ENCODE data around the gene AK3. TPM values are rescaled to one million over a fixed set of nuclear protein-coding genes. Genes with fewer than 3 reads are reported as not detected.

Gene AK3
- total and polyA plus RNA-seq, 2 donors (not counting 3 experiments of a cell fraction or from before 2014, with no cell fraction given): 20.6 to 42.3 TPM

- Histone ChIP-seq H3K36me3 (ENCODE audit: control insufficient read depth in 2 of 2, extremely low read depth in 1 of 2, insufficient read depth in 2 of 2, low read length in 2 of 2) (no peaks in the 10 kb centered on the region), H3K27ac (ENCODE audit: insufficient read depth, low read depth, low read length) (no peak overlapping the region), H3K9ac (replicated peaks; ENCODE audit: extremely low read depth, insufficient read depth, low read length) (no peak overlapping the region), H3K9me3 (replicated peaks; ENCODE audit: control insufficient read depth, insufficient read depth, low read length) (no peaks in the 10 kb centered on the region), H3K4me2 (ENCODE audit: insufficient read depth, low read length) (no peak overlapping the region), H3K9me1 (replicated peaks; ENCODE audit: control insufficient read depth, extremely low read depth, insufficient read depth, low read length) (no peaks in the 10 kb centered on the region), H3K79me2 (ENCODE audit: control insufficient read depth, insufficient read depth, low read length) (peaks cover 20% of the 10 kb centered on the region), H2AFZ (ENCODE audit: low read depth, low read length) (no peak overlapping the region), H3K4me1 (ENCODE audit: control insufficient read depth, extremely low read depth, insufficient read depth, low read length) (peaks cover 10% of the 10 kb centered on the region), H3K27me3 (ENCODE audit: control insufficient read depth in 2 of 2, insufficient read depth in 2 of 2, low read length in 2 of 2) (no peaks in the 10 kb centered on the region), H4K20me1 (replicated peaks; ENCODE audit: control insufficient read depth, extremely low read depth, insufficient read depth, low read length) (no peaks in the 10 kb centered on the region), H3K4me3 (replicated peaks in 1 of 3; ENCODE audit: insufficient read depth in 1 of 3, low read depth in 1 of 3, low read length in 3 of 3) (no peak overlapping the region)
- no peak for FAIRE-seq
- dilution Hi-C loops (cut with MboI; ENCODE audit: extremely low pct_ligation_motif_present, low sequenced_read_pairs): no loop called here
- BruUV-seq (replicated peaks): no TSS peak
- intact Hi-C loops (cut with micrococcal nuclease): loop anchor here (5.0 kb wide), 2 partner anchors 146 to 251 kb away; partner anchors contain the start of gene SLC1A1
- DNase-seq (ENCODE audit: low read depth, low spot score): no peak
- TF ChIP-seq MYC (IDR thresholded peaks at IDR 0.05; ENCODE audit: low read depth, low read length): no peak
- TF ChIP-seq FOS (IDR thresholded peaks at IDR 0.05; ENCODE audit: borderline replicate concordance, insufficient read depth, low read length): no peak
- no peak for TF ChIP-seq MAX (IDR thresholded peaks at IDR 0.05; ENCODE audit: insufficient read depth, insufficient read length)
- TF ChIP-seq JUN (IDR thresholded peaks at IDR 0.05; ENCODE audit: borderline replicate concordance, insufficient read depth, insufficient read length, low read depth): no peak
- TF ChIP-seq CTCF (IDR thresholded peaks at IDR 0.05; ENCODE audit: extremely low read depth in 1 of 2, insufficient read depth in 1 of 2, low read depth in 1 of 2, low read length in 2 of 2): no peak
- TF ChIP-seq POLR2A (IDR thresholded peaks at IDR 0.05; ENCODE audit: low read depth, low read length): no peak
- no peak for TF ChIP-seq GATA2 (IDR thresholded peaks at IDR 0.05; ENCODE audit: insufficient read depth, insufficient read length, low read depth, low read length)
- TF ChIP-seq EZH2 (IDR thresholded peaks at IDR 0.05; ENCODE audit: borderline replicate concordance, low read depth, low read length, severe bottlenecking): no peak
- no peak for TF ChIP-seq POLR2AphosphoS5 (IDR thresholded peaks at IDR 0.05; ENCODE audit: insufficient read depth, low read depth, low read length)
- ChIA-PET POLR2A (no interaction called here), CTCF (interaction anchor here (1.4 to 1.5 kb wide), 2 partner anchors 16 to 245 kb away, joined by 4 to 5 read pairs; no protein-coding TSS in a partner anchor)
Observed at GRCh38 chr9:4743131-4743875, 2.3 kb upstream of the AK3 start.
